IgD-negative memory B cell (primary cell): ENCODE results near the gene CPT1C. TPM values are rescaled to one million over a fixed set of nuclear protein-coding genes. Genes with fewer than 3 reads are reported as not detected.
A peak's percentile ranks its signal among the peaks of the same experiment; 100 is the strongest.
"Not testable (repeated sequence)": the region's sequence is repeated elsewhere in the genome, so short reads cannot be mapped to it uniquely, and the experiment has no call there.

Experiments used
- H3K27ac Mint-ChIP-seq, 3 donors: one replicate each; pipeline ENCODE4 v1.8.0; 2020 to 2022; ENCODE audit warnings: mild to moderate bottlenecking in 3 of 3, mixed read lengths in 3 of 3, moderate library complexity in 1 of 3
- H3K27me3 Mint-ChIP-seq: one replicate; pipeline ENCODE4 v1.8.0; 2021; ENCODE audit warnings: mixed read lengths
- H3K36me3 Mint-ChIP-seq: one replicate; pipeline ENCODE4 v1.8.0; 2020; ENCODE audit warnings: mild to moderate bottlenecking, mixed read lengths
- H3K4me1 Mint-ChIP-seq, 3 donors: one replicate each; pipeline ENCODE4 v1.8.0; 2020 to 2022; ENCODE audit warnings: mixed read lengths in 3 of 3, mild to moderate bottlenecking in 1 of 3
- H3K4me3 Mint-ChIP-seq, 4 donors: one replicate each; pipeline ENCODE4 v1.8.0; 2020 to 2022; ENCODE audit warnings: mild to moderate bottlenecking in 4 of 4, mixed read lengths in 4 of 4, moderate library complexity in 3 of 4
- H3K9me3 Mint-ChIP-seq, 3 donors: one replicate each; pipeline ENCODE4 v1.8.0; 2020 to 2021; ENCODE audit warnings: mixed read lengths in 3 of 3, mild to moderate bottlenecking in 1 of 3
- polyA plus RNA-seq: library from polyadenylated mRNA; unstranded; fragments of 300-500 nt; fragmentation: Illumina TruSeq; gene quantifications from one replicate; pipeline ENCODE4 v1.2.3, GENCODE V29; 2021

CPT1C gene
- polyA plus RNA-seq, 1 donor from 2014 or later: not detected

DNA sequence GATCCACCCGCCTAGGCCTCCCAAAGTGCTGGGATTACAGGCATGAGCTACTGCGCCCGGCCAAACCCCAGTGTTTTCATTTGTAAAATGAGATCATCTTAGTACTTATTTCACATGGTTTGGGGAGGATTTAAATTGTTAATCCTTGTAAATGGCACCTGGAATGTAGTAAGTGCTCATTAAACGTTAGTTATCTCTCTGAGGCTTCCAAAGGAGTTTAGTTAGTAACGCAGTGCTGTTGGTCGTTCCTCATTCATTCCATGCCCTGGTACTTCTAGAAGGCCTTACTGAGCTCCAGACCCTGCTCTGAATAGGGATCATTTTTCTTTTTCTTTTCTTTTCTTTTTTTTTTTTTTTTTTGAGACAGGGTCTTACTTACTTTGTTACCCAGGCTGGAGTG lies 5.2 kb downstream of the CPT1C start:
- H3K27ac Mint-ChIP-seq: no peak overlapping the region
- H3K4me3 Mint-ChIP-seq: no peak overlapping the region

DNA sequence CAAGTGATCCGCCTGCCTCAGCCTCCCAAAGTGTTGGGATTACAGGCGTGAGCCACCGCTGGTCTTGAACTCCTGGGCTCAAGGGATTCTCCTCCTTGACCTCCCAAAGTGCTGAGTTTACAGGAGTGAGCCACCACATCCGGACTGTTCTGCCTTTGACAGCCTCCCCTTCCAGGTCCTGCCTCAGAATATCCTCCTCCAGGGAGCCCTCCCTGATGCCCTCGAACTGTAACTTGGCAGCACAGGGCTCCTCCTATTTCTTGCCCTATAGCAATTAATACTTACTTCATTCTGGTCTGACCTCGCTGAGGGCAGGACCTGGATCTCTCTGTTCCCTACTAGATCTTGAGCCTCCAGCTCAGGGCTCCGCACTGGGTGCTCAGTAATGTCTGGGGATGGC lies 5.9 kb downstream of the CPT1C start:
- H3K4me1 Mint-ChIP-seq: no peaks in the 10 kb centered on the region
- no peaks in the 10 kb centered on the region for H3K9me3 Mint-ChIP-seq

More for the DNA sequence above, 5.2 kb downstream of the CPT1C start:
- Mint-ChIP-seq H3K9me3 (no peaks in the 10 kb centered on the region), H3K4me1 (peaks cover 0 to 2% (median 0%) of the 10 kb centered on the region in 3 donors), H3K36me3 (no peaks in the 10 kb centered on the region), H3K27me3 (peaks cover 8% of the 10 kb centered on the region)

DNA sequence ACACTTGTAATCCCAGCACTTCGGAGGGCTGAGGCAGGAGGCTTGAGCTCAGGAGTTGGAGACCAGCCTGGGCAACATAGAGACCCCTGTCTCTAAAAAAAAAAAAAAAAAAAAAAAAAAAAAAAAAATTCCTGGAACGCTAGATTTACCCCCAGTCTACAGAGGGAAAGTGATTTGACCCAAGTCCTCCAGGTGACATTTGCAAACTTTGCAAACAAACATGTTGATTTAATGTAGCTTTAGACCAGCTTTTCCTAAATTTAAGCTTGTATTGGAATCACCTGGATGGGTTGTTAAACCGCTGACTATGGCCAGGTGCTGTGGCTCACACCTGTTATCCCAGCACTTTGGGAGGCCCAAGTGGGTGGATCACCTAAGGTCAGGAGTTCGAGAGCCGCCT lies 8.4 kb downstream of the CPT1C start:
- no peaks in the 10 kb centered on the region for H3K4me1 Mint-ChIP-seq
- H3K27ac Mint-ChIP-seq: no peak overlapping the region
- no peaks in the 10 kb centered on the region for H3K36me3 Mint-ChIP-seq

More for the DNA sequence above, 5.9 kb downstream of the CPT1C start:
- peaks cover 4% of the 10 kb centered on the region for H3K27me3 Mint-ChIP-seq
- H3K27ac Mint-ChIP-seq: peak overlapping the region in 2 of 3 donors; percentile 35 to 63
- no peaks in the 10 kb centered on the region for H3K36me3 Mint-ChIP-seq
- H3K4me3 Mint-ChIP-seq: peak overlapping the region in 1 of 4 donors; percentile 33

DNA sequence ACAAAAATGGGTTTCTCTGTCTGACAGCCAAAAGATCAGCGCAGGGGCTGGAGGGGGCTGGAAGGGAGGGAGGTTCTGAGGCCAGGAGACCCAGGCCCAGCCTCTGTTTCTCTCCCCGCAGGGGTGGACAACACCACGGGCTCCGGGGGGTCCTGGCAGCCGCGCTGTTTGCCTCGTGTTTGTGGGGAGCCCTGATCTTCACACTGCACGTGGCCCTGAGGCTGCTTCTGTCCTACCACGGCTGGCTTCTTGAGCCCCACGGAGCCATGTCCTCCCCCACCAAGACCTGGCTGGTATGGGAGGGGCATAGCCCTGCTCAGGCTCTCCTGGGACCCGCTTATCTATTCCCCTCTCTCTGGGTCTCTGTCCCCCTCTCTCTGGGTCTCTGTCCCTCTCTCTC lies 9.6 kb downstream of the CPT1C start:
- Mint-ChIP-seq H3K36me3 (no peaks in the 10 kb centered on the region), H3K9me3 (no peaks in the 10 kb centered on the region), H3K4me3 (no peak overlapping the region), H3K27ac (no peak overlapping the region), H3K27me3 (no peaks in the 10 kb centered on the region), H3K4me1 (peaks cover 0 to 1% (median 0%) of the 10 kb centered on the region in 3 donors)

More for the DNA sequence above, 8.4 kb downstream of the CPT1C start:
- Mint-ChIP-seq H3K27me3 (no peaks in the 10 kb centered on the region), H3K9me3 (no peaks in the 10 kb centered on the region), H3K4me3 (no peak overlapping the region)

DNA sequence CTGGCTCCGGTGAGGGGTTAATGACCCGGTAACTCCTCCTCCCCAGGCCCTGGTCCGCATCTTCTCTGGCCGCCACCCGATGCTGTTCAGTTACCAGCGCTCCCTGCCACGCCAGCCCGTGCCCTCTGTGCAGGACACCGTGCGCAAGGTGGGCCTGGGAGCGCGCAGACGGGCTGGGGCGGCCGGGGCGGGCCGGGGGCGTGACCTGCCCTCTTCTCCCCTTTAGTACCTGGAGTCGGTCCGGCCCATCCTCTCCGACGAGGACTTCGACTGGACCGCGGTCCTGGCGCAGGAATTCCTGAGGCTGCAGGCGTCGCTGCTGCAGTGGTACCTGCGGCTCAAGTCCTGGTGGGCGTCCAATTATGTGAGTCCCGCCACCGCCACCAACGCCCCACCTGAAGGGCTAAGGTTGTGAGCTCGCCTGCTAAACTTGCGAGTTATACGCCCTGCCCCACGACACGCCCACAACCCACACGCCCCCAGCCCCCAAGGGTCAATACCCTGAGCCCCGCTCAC lies 10.4 kb downstream of the CPT1C start:
- Mint-ChIP-seq H3K4me3 (no peak overlapping the region), H3K27me3 (no peaks in the 10 kb centered on the region)

DNA sequence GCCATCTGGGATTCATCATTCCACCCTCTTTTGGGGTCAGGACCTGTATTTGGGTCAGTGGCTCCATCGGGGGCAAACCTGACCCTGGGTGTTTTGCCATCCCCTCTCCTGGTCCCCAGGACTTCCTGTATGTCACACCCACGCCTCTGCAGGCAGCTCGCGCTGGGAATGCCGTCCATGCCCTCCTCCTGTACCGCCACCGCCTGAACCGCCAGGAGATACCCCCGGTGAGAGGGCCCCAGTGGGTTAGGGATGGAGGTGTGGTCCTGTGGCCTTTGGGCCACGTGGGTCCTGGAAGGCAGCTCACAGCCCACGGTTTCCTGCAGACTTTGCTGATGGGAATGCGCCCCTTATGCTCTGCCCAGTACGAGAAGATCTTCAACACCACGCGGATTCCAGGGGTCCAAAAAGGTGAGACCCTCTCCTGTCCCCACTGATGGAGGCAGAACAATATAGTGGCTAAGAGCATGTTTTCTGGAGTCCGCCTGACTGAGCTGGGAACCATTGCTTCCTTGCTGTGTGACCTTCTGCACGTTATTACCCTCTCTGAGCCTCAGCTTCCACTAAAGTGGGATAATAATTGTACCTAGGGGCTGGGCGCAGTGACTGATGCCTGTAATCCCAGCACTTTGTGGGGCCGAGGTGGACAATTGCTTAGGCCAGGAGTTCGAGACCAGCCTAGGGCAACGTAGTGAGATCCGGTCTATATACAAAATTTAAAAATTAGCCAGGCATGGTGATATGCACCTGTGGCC lies 14.1 kb downstream of the CPT1C start:
- Mint-ChIP-seq H3K4me3 (no peak overlapping the region), H3K4me1 (peaks cover 0 to 1% (median 0%) of the 10 kb centered on the region in 3 donors), H3K27ac (no peak overlapping the region), H3K36me3 (peaks cover 4% of the 10 kb centered on the region), H3K27me3 (peaks cover under 1% of the 10 kb centered on the region), H3K9me3 (no peaks in the 10 kb centered on the region)

More for the DNA sequence above, 10.4 kb downstream of the CPT1C start:
- no peaks in the 10 kb centered on the region for H3K9me3 Mint-ChIP-seq
- no peak overlapping the region for H3K27ac Mint-ChIP-seq
- no peaks in the 10 kb centered on the region for H3K36me3 Mint-ChIP-seq
- H3K4me1 Mint-ChIP-seq: peaks cover 0 to 1% (median 0%) of the 10 kb centered on the region in 3 donors

DNA sequence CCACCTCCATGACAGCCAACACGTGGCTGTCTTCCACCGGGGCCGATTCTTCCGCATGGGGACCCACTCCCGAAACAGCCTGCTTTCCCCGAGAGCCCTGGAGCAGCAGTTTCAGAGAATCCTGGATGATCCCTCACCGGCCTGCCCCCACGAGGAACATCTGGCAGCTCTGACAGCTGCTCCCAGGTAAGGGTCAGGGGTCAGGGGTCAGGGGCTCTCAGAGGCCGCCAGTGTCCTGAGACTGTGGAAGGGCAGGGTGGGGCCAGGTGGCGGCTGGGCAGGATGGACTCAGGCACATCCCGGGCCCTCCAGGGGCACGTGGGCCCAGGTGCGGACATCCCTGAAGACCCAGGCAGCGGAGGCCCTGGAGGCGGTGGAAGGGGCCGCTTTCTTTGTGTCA lies 15.0 kb downstream of the CPT1C start:
- Mint-ChIP-seq H3K4me3 (peak overlapping the region in 1 of 4 donors; percentile 49), H3K27ac (no peak overlapping the region), H3K9me3 (no peaks in the 10 kb centered on the region), H3K36me3 (peaks cover 4% of the 10 kb centered on the region), H3K4me1 (peaks cover 0 to 1% (median 0%) of the 10 kb centered on the region in 3 donors), H3K27me3 (peaks cover 3% of the 10 kb centered on the region)

DNA sequence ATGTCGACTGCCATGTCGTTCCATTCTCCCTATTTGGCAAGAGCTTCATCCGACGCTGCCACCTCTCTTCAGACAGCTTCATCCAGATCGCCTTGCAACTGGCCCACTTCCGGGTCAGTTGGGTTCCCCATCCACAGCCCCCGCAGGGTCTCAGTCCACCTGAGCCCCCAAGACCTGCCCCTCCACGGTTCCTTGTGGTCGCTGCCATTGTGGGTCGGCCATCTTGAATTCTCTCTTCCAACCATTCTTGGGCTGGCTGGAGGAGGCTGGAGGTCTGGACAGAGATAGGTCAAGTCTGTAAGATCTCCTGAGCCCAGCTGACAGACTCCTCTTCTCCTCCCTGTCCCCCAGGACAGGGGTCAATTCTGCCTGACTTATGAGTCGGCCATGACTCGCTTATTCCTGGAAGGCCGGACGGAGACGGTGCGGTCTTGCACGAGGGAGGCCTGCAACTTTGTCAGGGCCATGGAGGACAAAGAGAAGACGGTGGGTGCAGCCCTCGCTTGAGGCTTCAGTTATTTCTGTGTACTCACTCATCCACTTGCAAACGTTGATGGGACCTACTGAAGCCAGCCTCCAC lies 19.5 kb downstream of the CPT1C start:
- Mint-ChIP-seq H3K4me1 (peaks cover 0 to 2% (median 1%) of the 10 kb centered on the region in 3 donors), H3K27me3 (peaks cover 3% of the 10 kb centered on the region), H3K9me3 (no peaks in the 10 kb centered on the region), H3K27ac (no peak overlapping the region), H3K4me3 (no peak overlapping the region), H3K36me3 (peaks cover 4% of the 10 kb centered on the region)

DNA sequence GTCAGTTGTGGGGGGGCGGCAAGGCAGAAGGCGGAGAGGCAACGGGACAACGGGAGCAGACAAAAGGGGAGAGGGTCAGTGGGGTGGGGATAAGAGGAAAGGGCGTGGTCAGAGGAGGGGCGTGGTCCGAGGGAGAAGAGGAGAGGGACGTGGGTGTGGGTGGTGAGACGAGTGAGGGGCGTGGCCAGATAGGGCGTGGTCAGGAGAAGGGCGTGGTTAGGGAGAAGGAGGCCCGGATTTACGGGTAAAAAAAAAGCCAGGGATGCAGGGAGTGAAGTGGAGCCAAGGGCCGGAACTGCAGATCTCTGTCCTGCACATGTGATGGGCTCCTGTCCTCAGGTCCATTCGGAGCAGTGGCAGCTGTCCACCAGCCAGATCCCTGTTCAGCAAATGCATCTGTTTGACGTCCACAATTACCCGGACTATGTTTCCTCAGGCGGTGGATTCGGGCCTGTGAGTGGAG lies 21.5 kb downstream of the CPT1C start:
- H3K4me1 Mint-ChIP-seq: peaks cover 2 to 4% (median 3%) of the 10 kb centered on the region in 3 donors
- peak overlapping the region in 1 of 4 donors; percentile 68 for H3K4me3 Mint-ChIP-seq
- peaks cover 3% of the 10 kb centered on the region for H3K27me3 Mint-ChIP-seq
- peaks cover under 1% of the 10 kb centered on the region for H3K36me3 Mint-ChIP-seq
- H3K27ac Mint-ChIP-seq: no peak overlapping the region
- H3K9me3 Mint-ChIP-seq: no peaks in the 10 kb centered on the region

DNA sequence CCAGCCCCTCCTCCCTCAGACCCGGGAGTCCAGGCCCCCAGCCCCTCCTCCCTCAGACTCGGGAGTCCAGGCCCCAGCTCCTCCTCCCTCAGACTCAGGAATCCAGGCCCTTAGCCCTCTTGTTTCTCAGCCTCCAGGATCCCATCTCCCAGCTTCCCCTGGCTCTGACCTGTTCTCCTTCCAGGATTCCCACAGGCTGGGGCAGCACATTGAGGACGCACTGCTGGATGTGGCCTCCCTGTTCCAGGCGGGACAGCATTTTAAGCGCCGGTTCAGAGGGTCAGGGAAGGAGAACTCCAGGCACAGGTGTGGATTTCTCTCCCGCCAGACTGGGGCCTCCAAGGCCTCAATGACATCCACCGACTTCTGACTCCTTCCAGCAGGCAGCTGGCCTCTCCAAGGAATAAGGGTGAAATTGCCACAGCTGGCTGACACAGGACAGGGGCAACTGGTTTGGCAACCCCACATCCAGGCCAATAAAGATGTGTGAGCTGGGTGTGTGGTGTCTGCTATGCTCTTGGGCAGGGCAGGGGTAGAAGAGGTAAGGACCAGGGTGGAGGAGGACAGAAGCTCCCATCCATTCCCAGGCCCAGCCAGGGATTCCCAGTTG lies 22.4 kb downstream of the CPT1C start:
- H3K9me3 Mint-ChIP-seq: no peaks in the 10 kb centered on the region

DNA sequence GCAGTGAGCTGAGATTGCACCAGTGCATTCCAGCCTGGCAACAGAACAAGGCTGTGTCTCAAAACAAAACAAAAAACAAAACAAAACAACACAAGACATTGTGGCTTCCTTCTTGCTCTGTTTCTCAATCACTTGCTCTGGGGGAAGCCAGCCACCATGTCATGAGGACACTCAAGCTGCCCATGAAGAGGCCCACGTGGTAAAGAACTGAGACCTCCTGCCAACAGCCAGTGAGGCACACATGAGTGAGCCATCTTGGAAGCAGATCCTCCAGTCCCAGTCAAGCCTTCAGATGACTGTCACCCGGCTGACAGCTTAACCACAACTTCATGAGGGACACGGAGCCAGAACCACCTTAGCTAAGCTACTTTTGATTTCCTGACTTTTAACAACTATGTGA lies 25.2 kb downstream of the CPT1C start:
- no peak overlapping the region for H3K27ac Mint-ChIP-seq
- H3K36me3 Mint-ChIP-seq: peaks cover 2% of the 10 kb centered on the region
- peaks cover 10 to 13% (median 11%) of the 10 kb centered on the region in 3 donors for H3K4me1 Mint-ChIP-seq
- H3K9me3 Mint-ChIP-seq: no peaks in the 10 kb centered on the region
- no peaks in the 10 kb centered on the region for H3K27me3 Mint-ChIP-seq
- peak overlapping the region in 1 of 4 donors; percentile 61 for H3K4me3 Mint-ChIP-seq

More for the DNA sequence above, 22.4 kb downstream of the CPT1C start:
- Mint-ChIP-seq H3K27ac (no peak overlapping the region), H3K27me3 (peaks cover 3% of the 10 kb centered on the region), H3K4me3 (no peak overlapping the region), H3K36me3 (no peaks in the 10 kb centered on the region), H3K4me1 (peaks cover 6 to 7% (median 7%) of the 10 kb centered on the region in 3 donors)

DNA sequence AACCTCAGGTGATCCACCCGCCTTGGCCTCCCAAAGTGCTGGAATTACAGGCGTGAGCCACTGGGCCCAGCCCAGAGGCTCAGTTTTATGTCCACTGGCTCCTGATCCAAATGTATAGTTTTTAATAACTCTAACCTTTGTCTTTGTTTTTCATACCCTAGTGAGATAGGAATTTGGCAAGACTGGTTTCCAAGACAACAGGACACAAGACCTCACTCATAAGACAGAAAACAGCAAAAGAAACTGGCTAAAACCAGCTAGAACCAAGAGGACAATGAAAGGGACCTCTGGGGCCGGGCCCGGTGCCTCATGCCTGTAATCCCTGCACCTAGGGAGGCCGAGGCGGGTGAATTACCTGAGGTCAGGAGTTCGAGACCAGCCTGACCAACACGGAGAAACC lies 27.6 kb downstream of the CPT1C start:
- Mint-ChIP-seq H3K27me3 (peaks cover 4% of the 10 kb centered on the region), H3K36me3 (peaks cover 4% of the 10 kb centered on the region), H3K4me3 (peak overlapping the region in 3 of 4 donors; percentile 12 to 45 (median 28)), H3K4me1 (peaks cover 8 to 13% (median 11%) of the 10 kb centered on the region in 3 donors), H3K9me3 (no peaks in the 10 kb centered on the region), H3K27ac (no peak overlapping the region)

DNA sequence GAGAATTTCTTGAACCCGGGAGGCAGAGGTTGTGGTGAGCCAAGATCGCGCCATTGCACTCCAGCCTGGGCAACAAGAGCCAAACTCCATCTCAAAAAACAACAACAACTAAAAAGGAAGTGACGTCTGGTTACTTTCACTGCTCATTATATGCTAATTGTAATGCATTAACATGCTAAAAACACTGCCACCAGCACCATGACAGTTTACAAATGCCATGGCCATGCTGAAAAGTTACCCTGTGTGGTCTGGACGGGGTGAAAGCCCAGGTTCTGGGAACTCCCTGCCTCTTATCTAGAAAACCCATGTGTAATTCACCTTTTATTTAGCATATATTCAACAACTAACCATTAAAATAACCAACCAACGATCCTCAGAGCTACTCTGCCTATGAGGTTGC lies 28.1 kb downstream of the CPT1C start:
- Mint-ChIP-seq H3K36me3 (peaks cover 4% of the 10 kb centered on the region), H3K4me1 (peaks cover 8 to 13% (median 11%) of the 10 kb centered on the region in 3 donors), H3K27me3 (peaks cover 4% of the 10 kb centered on the region), H3K27ac (no peak overlapping the region), H3K4me3 (peak overlapping the region in 2 of 4 donors; percentile 12 to 30), H3K9me3 (no peaks in the 10 kb centered on the region)

DNA sequence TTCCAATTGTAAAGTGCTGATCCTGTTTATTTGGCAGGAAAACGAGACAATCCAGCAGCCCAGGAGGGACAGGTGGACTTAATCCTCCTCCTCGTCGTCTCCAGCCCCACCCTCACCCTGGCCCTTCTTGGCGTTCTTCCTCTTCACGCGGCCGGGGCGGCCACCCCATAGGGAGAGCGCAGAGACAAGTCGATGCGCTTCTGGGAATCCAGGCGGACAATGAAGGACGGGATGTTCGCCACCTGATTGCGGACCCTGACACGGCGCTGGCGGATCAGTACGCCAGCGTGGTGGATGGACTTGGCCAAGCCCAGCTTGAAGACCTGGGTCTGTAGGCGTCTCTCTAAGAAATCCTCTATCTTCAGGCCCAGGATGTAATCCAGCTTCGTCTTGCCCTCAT lies 28.5 kb downstream of the CPT1C start:
- H3K27ac Mint-ChIP-seq: peak overlapping the region in 1 of 3 donors; percentile 48

More for the DNA sequence above, 28.5 kb downstream of the CPT1C start:
- not testable (repeated sequence) for H3K27me3 Mint-ChIP-seq, H3K36me3 Mint-ChIP-seq, H3K9me3 Mint-ChIP-seq
- peak overlapping the region in 1 of 4 donors; percentile 12 for H3K4me3 Mint-ChIP-seq
- peaks cover 8 to 13% (median 11%) of the 10 kb centered on the region in 3 donors for H3K4me1 Mint-ChIP-seq
